SU-DHL-6 (cell line): ENCODE measurements around the gene CD6.

Experiments
- H2AFZ ChIP-seq: fragments of 200-600 bp; sonication (generic); 2 replicates; pipeline ENCODE4 v1.6.1; 2014; ENCODE audit warnings: low read depth, mild to moderate bottlenecking, moderate library complexity, mixed read lengths, antibody characterized with exemption, low read length; ENCODE audit not compliant: severe bottlenecking
- H3F3A ChIP-seq: fragments of 200-600 bp; shearing (Covaris generic); 2 replicates; pipeline ENCODE4 v1.6.0; 2016; ENCODE audit warnings: antibody characterized with exemption, mild to moderate bottlenecking; ENCODE audit not compliant: insufficient read depth
- H3K27ac ChIP-seq: fragments of 200-600 bp; sonication (generic); 2 replicates; pipeline ENCODE4 v1.5.1; 2016; ENCODE audit warnings: low read depth, mild to moderate bottlenecking, low read length, moderate library complexity, mixed read lengths
- H3K27me3 ChIP-seq: fragments of 200-600 bp; sonication (generic), shearing (Covaris generic); 2 replicates; pipeline ENCODE4 v1.6.0; 2014; ENCODE audit warnings: mild to moderate bottlenecking, low read length
- H3K36me3 ChIP-seq: fragments of 200-600 bp; sonication (generic); 2 replicates; pipeline ENCODE4 v1.6.1; 2014; ENCODE audit warnings: mild to moderate bottlenecking, low read length, mixed read lengths
- H3K4me2 ChIP-seq: fragments of 300-600, 200-600 bp; shearing (Covaris generic), sonication (generic); 2 replicates; pipeline ENCODE4 v1.6.0; 2014; ENCODE audit warnings: low read length, low read depth, mild to moderate bottlenecking; ENCODE audit not compliant: poor library complexity, severe bottlenecking
- H3K4me3 ChIP-seq: fragments of 200-600 bp; sonication (generic); 2 replicates; pipeline ENCODE4 v1.5.1; 2014; ENCODE audit warnings: antibody characterized with exemption, low read length, mild to moderate bottlenecking, mixed read lengths; ENCODE audit not compliant: insufficient read depth, poor library complexity, severe bottlenecking
- H3K79me2 ChIP-seq: fragments of 200-600 bp; sonication (generic); 2 replicates; pipeline ENCODE4 v1.6.1; 2014; ENCODE audit warnings: mild to moderate bottlenecking, low read length, moderate library complexity; ENCODE audit not compliant: insufficient read depth
- H3K9ac ChIP-seq: fragments of 200-600 bp; sonication (generic); 2 replicates; pipeline ENCODE4 v1.7.0; 2014; ENCODE audit warnings: mild to moderate bottlenecking, low read length
- H3K9me2 ChIP-seq: fragments of 200-600 bp; sonication (generic); replicated peaks from 2 replicates; pipeline ENCODE4 v1.6.1; 2014; ENCODE audit warnings: low read length; ENCODE audit not compliant: insufficient read depth
- H3K9me3 ChIP-seq: fragments of 200-600 bp; sonication (generic); 2 replicates; pipeline ENCODE4 v1.6.1; 2014; ENCODE audit warnings: low read length, mixed read lengths; ENCODE audit not compliant: insufficient read depth
- H4K20me1 ChIP-seq: fragments of 200-600 bp; sonication (generic); 2 replicates; pipeline ENCODE4 v1.6.1; 2014; ENCODE audit warnings: low read depth, mild to moderate bottlenecking, antibody characterized with exemption, low read length, moderate library complexity, mixed read lengths
- EZH2phosphoT487 ChIP-seq: fragments of 200-600 bp; sonication (generic), shearing (Covaris generic); conservative IDR thresholded peaks from 2 replicates; pipeline ENCODE4 v1.6.1; 2018; ENCODE audit warnings: mild to moderate bottlenecking, antibody characterized with exemption, low read length, moderate library complexity, mixed read lengths
- TF ChIP-seq, protein P1 (sequence below): fragments of 200-600 bp; sonication (generic); IDR thresholded peaks from one replicate; pipeline ENCODE4 v1.5.1; 2017; ENCODE audit warnings: antibody characterized with exemption, mild to moderate bottlenecking, low read length, moderate library complexity; ENCODE audit not compliant: insufficient read depth, poor library complexity, severe bottlenecking

Gene CD6

DNA sequence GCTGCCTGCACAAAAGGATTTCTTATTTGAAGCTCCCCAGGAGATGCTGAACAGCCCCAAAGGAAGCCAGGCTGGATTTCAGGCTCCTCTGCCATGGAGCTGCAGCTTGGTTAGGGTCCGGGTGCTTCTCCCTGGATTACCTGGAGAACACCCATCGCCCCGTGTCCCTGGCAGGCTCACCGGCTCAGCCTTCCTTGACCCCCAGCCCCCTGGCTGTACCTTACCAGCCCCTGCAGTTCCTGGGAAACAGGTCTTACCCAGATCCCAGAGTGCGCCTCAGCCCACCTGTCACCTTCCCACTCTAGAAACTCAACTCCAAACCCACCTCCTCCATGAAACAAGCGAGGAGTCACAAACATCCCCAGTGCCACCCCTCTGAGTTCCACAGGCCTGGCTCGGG lies 85.5 kb downstream of the CD6 start:
- H3K4me2 ChIP-seq, result no peak overlapping the region
- no peaks in the 10 kb centered on the region for H3K27me3 ChIP-seq
- H3K4me3 ChIP-seq, result no peak overlapping the region
- no peaks in the 10 kb centered on the region for H3K79me2 ChIP-seq
- TF ChIP-seq EZH2phosphoT487, result no peak
- TF ChIP-seq, protein P1, sequence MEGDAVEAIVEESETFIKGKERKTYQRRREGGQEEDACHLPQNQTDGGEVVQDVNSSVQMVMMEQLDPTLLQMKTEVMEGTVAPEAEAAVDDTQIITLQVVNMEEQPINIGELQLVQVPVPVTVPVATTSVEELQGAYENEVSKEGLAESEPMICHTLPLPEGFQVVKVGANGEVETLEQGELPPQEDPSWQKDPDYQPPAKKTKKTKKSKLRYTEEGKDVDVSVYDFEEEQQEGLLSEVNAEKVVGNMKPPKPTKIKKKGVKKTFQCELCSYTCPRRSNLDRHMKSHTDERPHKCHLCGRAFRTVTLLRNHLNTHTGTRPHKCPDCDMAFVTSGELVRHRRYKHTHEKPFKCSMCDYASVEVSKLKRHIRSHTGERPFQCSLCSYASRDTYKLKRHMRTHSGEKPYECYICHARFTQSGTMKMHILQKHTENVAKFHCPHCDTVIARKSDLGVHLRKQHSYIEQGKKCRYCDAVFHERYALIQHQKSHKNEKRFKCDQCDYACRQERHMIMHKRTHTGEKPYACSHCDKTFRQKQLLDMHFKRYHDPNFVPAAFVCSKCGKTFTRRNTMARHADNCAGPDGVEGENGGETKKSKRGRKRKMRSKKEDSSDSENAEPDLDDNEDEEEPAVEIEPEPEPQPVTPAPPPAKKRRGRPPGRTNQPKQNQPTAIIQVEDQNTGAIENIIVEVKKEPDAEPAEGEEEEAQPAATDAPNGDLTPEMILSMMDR, result no peak
- H3K9me2 ChIP-seq, result no peaks in the 10 kb centered on the region
- H3K9me3 ChIP-seq, result no peaks in the 10 kb centered on the region
- H3F3A ChIP-seq, result no peaks in the 10 kb centered on the region
- no peak overlapping the region for H3K27ac ChIP-seq
- H2AFZ ChIP-seq, result no peak overlapping the region
- no peak overlapping the region for H3K9ac ChIP-seq
- H4K20me1 ChIP-seq, result no peaks in the 10 kb centered on the region
- no peaks in the 10 kb centered on the region for H3K36me3 ChIP-seq

DNA sequence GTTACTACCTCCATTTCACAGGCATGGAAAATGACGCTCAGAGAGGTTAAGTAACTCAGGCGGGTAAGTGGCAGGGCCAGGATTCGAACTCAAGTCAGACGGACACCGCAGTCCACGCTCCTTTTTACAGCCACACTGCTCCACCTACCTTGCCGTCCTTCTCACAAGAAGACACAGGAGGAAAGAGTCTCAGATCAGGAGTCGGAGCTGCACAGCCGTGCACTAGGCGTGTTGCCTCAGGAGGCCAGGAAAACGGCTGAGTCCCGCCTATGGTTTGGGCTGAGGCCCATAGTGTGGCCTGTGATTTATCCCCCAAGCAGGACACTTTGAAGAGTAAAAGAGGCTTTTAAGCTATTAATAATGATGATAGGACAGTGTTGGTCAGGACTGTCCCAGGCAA lies 86.1 kb downstream of the CD6 start:
- no peak overlapping the region for H3K4me2 ChIP-seq
- H3K79me2 ChIP-seq, result no peaks in the 10 kb centered on the region
- H3K9me3 ChIP-seq, result no peaks in the 10 kb centered on the region
- H4K20me1 ChIP-seq, result no peaks in the 10 kb centered on the region
- H3F3A ChIP-seq, result no peaks in the 10 kb centered on the region
- H3K36me3 ChIP-seq, result no peaks in the 10 kb centered on the region
- TF ChIP-seq, protein P1, result no peak
- TF ChIP-seq EZH2phosphoT487, result no peak
- no peak overlapping the region for H3K4me3 ChIP-seq
- H2AFZ ChIP-seq, result no peak overlapping the region
- no peak overlapping the region for H3K9ac ChIP-seq
- no peaks in the 10 kb centered on the region for H3K9me2 ChIP-seq
- no peak overlapping the region for H3K27ac ChIP-seq
- no peaks in the 10 kb centered on the region for H3K27me3 ChIP-seq

DNA sequence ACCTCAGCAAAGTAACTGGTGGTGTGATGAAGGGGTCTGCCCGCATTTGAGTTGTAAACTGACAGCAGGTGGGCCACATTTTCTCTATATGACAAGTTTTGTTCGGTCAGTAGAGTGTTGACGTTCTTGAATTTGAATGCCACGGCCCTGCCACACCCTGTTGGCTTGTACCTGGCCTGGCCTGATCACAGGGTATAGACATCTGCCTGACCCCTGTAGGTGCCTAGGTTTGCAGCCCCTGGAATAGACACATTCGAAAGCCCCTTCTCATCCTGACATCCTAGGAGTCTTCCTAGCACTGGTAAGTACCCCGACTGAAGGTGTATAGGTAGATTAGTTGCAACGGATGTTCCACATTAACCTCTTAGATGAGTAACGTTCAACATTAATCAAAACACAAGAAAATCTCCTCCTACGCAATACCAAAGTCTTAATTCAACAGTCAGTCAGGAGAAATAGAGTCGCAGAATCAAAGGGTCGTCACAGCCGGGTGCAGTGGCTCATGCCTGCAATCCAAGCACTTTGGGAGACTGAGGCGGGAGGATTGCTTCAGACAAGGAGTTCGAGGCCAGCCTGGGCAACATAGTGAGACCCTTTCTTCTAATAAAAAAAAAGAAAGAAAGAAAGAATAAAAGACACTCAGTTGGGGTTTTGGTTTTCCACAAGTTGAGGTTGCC lies 87.2 kb downstream of the CD6 start:
- no peaks in the 10 kb centered on the region for H3K79me2 ChIP-seq
- H3K9ac ChIP-seq, result no peak overlapping the region
- H3K36me3 ChIP-seq, result no peaks in the 10 kb centered on the region
- no peaks in the 10 kb centered on the region for H3F3A ChIP-seq
- H3K4me3 ChIP-seq, result no peak overlapping the region
- no peak for TF ChIP-seq EZH2phosphoT487
- TF ChIP-seq, protein P1, result no peak
- no peaks in the 10 kb centered on the region for H3K9me3 ChIP-seq
- H3K4me2 ChIP-seq, result no peak overlapping the region
- H2AFZ ChIP-seq, result no peak overlapping the region
- H3K9me2 ChIP-seq, result no peaks in the 10 kb centered on the region
- no peaks in the 10 kb centered on the region for H4K20me1 ChIP-seq
- H3K27ac ChIP-seq, result no peak overlapping the region
- no peaks in the 10 kb centered on the region for H3K27me3 ChIP-seq
